HepG2 (cell line): Measurements from ENCODE around the gene PID1.

ENCODE experiments used
- BRCA1 ChIP-seq: sonication (generic); formaldehyde crosslinking; IDR thresholded peaks from 2 replicates; pipeline ENCODE4 v1.4.0; 2020; ENCODE audit warnings: missing genetic modification reagents
- HOXA7 ChIP-seq: sonication (generic); formaldehyde crosslinking; IDR thresholded peaks from 2 replicates; pipeline ENCODE4 v1.8.1; 2022; ENCODE audit warnings: mild to moderate bottlenecking, missing genetic modification reagents, moderate library complexity
- POLR2A ChIP-seq, 2 experiments: IDR thresholded peaks; 2 replicates each; pipeline ENCODE4 v1.6.1; 2011; ENCODE audit warnings: low read depth in 2 of 2, low read length in 2 of 2, mild to moderate bottlenecking in 1 of 2, moderate library complexity in 1 of 2; ENCODE audit not compliant: insufficient read depth in 1 of 2
- RBM22 ChIP-seq: fragments of 200-400 bp; formaldehyde crosslinking; optimal IDR thresholded peaks from 2 replicates; pipeline ENCODE3; 2017; ENCODE audit warnings: mild to moderate bottlenecking, low read length, moderate library complexity
- ZMYM4 ChIP-seq: sonication (generic); formaldehyde crosslinking; IDR thresholded peaks from 2 replicates; pipeline ENCODE4 v1.8.1; 2023; ENCODE audit warnings: mild to moderate bottlenecking, missing genetic modification reagents
- ZNF737 ChIP-seq: sonication (generic); formaldehyde crosslinking; IDR thresholded peaks from 2 replicates; pipeline ENCODE4 v1.5.0; 2020; ENCODE audit warnings: missing genetic modification reagents, mild to moderate bottlenecking, borderline replicate concordance
- ZSCAN20 ChIP-seq: sonication (generic); formaldehyde crosslinking; IDR thresholded peaks from 2 replicates; pipeline ENCODE4 v1.4.0; 2020; ENCODE audit warnings: missing genetic modification reagents, mild to moderate bottlenecking, borderline replicate concordance
- TF ChIP-seq, protein P1 (sequence below), 2 experiments: sonication (generic) in 1 of 2; formaldehyde crosslinking in 1 of 2; IDR thresholded peaks; 2 replicates each; pipeline versions ENCODE4 v1.5.1 to v1.6.1; 2011 to 2020; ENCODE audit warnings: borderline replicate concordance in 1 of 2, low read depth in 1 of 2, low read length in 1 of 2, mild to moderate bottlenecking in 1 of 2, missing genetic modification reagents in 1 of 2, moderate library complexity in 1 of 2
- TF ChIP-seq, protein P2 (sequence below): sonication (generic); formaldehyde crosslinking; IDR thresholded peaks from 2 replicates; pipeline ENCODE4 v1.5.0; 2020; ENCODE audit warnings: mild to moderate bottlenecking, missing genetic modification reagents, moderate library complexity
- TF ChIP-seq, protein P3 (sequence below): sonication (generic); formaldehyde crosslinking; IDR thresholded peaks from 2 replicates; pipeline ENCODE4 v1.4.0; 2020; ENCODE audit warnings: missing genetic modification reagents
- TF ChIP-seq, protein P4 (sequence below): sonication (generic); formaldehyde crosslinking; IDR thresholded peaks from 2 replicates; pipeline ENCODE4 v1.5.0; 2020; ENCODE audit warnings: mild to moderate bottlenecking, missing genetic modification reagents
- TF ChIP-seq, protein P5 (sequence below): sonication (generic); formaldehyde crosslinking; IDR thresholded peaks from 2 replicates; pipeline ENCODE4 v1.4.0; 2020; ENCODE audit warnings: mild to moderate bottlenecking, missing genetic modification reagents, borderline replicate concordance

DNA sequence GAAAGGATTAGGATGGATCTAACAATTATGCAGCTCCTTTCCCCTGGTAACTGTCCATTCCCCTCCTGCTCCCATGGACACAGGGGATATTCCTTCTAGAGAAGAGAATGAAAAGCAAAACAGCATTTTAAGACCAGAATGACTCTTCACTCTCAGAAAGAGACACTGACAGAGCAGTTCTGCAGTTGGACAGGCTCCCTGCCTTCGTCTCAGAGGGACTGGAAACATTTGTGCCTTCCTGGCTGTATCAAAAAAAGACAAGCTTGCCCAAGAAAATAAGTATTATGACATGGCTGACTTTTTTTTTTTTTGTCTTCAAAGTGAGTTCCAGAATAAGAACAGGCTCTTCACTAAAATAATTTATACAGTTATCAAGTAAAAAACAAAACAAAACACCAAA is 9.5 kb downstream of the PID1 start:
- TF ChIP-seq POLR2A (IDR thresholded peaks at IDR 0.05; ENCODE audit: insufficient read depth in 1 of 2, low read depth in 2 of 2, low read length in 2 of 2) (no peak), ZSCAN20 (CRISPR knock-in tag) (no peak), RBM22 (no peak), ZNF737 (no peak), HOXA7 (CRISPR knock-in tag) (no peak), BRCA1 (CRISPR knock-in tag) (no peak), ZMYM4 (CRISPR knock-in tag) (no peak)
- TF ChIP-seq, protein P1, sequence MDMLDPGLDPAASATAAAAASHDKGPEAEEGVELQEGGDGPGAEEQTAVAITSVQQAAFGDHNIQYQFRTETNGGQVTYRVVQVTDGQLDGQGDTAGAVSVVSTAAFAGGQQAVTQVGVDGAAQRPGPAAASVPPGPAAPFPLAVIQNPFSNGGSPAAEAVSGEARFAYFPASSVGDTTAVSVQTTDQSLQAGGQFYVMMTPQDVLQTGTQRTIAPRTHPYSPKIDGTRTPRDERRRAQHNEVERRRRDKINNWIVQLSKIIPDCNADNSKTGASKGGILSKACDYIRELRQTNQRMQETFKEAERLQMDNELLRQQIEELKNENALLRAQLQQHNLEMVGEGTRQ (IDR thresholded peaks at IDR 0.05; ENCODE audit: low read depth, low read length), result no peak
- TF ChIP-seq, protein P1 (CRISPR knock-in tag; IDR thresholded peaks at IDR 0.05; ENCODE audit: borderline replicate concordance), result no peak
- TF ChIP-seq, protein P2, sequence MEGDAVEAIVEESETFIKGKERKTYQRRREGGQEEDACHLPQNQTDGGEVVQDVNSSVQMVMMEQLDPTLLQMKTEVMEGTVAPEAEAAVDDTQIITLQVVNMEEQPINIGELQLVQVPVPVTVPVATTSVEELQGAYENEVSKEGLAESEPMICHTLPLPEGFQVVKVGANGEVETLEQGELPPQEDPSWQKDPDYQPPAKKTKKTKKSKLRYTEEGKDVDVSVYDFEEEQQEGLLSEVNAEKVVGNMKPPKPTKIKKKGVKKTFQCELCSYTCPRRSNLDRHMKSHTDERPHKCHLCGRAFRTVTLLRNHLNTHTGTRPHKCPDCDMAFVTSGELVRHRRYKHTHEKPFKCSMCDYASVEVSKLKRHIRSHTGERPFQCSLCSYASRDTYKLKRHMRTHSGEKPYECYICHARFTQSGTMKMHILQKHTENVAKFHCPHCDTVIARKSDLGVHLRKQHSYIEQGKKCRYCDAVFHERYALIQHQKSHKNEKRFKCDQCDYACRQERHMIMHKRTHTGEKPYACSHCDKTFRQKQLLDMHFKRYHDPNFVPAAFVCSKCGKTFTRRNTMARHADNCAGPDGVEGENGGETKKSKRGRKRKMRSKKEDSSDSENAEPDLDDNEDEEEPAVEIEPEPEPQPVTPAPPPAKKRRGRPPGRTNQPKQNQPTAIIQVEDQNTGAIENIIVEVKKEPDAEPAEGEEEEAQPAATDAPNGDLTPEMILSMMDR (CRISPR knock-in tag), result no peak
- TF ChIP-seq, protein P3, sequence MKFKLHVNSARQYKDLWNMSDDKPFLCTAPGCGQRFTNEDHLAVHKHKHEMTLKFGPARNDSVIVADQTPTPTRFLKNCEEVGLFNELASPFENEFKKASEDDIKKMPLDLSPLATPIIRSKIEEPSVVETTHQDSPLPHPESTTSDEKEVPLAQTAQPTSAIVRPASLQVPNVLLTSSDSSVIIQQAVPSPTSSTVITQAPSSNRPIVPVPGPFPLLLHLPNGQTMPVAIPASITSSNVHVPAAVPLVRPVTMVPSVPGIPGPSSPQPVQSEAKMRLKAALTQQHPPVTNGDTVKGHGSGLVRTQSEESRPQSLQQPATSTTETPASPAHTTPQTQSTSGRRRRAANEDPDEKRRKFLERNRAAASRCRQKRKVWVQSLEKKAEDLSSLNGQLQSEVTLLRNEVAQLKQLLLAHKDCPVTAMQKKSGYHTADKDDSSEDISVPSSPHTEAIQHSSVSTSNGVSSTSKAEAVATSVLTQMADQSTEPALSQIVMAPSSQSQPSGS (CRISPR knock-in tag), result no peak
- TF ChIP-seq, protein P4, sequence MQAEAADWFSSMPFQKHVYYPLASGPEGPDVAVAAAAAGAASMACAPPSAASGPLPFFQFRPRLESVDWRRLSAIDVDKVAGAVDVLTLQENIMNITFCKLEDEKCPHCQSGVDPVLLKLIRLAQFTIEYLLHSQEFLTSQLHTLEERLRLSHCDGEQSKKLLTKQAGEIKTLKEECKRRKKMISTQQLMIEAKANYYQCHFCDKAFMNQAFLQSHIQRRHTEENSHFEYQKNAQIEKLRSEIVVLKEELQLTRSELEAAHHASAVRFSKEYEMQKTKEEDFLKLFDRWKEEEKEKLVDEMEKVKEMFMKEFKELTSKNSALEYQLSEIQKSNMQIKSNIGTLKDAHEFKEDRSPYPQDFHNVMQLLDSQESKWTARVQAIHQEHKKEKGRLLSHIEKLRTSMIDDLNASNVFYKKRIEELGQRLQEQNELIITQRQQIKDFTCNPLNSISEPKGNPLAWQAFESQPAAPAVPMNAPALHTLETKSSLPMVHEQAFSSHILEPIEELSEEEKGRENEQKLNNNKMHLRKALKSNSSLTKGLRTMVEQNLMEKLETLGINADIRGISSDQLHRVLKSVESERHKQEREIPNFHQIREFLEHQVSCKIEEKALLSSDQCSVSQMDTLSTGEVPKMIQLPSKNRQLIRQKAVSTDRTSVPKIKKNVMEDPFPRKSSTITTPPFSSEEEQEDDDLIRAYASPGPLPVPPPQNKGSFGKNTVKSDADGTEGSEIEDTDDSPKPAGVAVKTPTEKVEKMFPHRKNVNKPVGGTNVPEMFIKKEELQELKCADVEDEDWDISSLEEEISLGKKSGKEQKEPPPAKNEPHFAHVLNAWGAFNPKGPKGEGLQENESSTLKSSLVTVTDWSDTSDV (CRISPR knock-in tag), result no peak
- TF ChIP-seq, protein P5, sequence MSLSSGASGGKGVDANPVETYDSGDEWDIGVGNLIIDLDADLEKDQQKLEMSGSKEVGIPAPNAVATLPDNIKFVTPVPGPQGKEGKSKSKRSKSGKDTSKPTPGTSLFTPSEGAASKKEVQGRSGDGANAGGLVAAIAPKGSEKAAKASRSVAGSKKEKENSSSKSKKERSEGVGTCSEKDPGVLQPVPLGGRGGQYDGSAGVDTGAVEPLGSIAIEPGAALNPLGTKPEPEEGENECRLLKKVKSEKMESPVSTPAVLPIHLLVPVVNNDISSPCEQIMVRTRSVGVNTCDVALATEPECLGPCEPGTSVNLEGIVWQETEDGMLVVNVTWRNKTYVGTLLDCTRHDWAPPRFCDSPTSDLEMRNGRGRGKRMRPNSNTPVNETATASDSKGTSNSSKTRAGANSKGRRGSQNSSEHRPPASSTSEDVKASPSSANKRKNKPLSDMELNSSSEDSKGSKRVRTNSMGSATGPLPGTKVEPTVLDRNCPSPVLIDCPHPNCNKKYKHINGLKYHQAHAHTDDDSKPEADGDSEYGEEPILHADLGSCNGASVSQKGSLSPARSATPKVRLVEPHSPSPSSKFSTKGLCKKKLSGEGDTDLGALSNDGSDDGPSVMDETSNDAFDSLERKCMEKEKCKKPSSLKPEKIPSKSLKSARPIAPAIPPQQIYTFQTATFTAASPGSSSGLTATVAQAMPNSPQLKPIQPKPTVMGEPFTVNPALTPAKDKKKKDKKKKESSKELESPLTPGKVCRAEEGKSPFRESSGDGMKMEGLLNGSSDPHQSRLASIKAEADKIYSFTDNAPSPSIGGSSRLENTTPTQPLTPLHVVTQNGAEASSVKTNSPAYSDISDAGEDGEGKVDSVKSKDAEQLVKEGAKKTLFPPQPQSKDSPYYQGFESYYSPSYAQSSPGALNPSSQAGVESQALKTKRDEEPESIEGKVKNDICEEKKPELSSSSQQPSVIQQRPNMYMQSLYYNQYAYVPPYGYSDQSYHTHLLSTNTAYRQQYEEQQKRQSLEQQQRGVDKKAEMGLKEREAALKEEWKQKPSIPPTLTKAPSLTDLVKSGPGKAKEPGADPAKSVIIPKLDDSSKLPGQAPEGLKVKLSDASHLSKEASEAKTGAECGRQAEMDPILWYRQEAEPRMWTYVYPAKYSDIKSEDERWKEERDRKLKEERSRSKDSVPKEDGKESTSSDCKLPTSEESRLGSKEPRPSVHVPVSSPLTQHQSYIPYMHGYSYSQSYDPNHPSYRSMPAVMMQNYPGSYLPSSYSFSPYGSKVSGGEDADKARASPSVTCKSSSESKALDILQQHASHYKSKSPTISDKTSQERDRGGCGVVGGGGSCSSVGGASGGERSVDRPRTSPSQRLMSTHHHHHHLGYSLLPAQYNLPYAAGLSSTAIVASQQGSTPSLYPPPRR (CRISPR knock-in tag), result no peak
